ENCODE measurements around the gene WHRN.
A peak's percentile ranks its signal among the peaks of the same experiment; 100 is the strongest.

Gene WHRN

DNA sequence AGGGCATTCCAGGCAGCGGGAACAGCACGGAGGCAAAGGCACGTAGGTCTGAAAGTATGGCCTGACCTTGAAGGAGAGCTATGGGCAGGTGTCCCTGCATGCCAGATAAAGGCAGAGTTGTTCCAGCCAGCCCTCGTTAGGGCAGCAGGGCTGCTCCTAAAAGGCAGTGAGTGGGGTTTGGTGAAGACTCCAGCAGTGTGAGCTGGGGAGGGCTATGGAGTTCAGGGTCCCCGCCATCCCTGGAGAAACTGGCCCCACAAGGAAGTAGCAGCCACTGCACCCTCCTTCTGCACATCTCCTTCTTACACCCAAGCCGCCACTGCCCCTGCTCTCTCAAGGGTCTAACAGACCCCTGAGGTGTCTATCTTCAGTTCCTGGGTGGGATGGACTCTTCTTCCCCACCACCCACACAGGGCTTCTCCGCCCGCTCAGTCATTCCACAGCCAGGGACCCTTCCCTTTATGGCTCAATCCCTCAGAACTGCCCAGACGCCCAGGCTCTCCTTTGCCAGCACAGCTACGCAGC lies 118.8 kb downstream of the WHRN start:
- DNase-seq (ENCODE audit: low spot score) = no peak
- TF ChIP-seq CTCF (IDR thresholded peaks at IDR 0.05; ENCODE audit: extremely low read depth, missing control alignments) = no peak

GRCh38 chr9:114385397-114386181 lies 119.7 kb downstream of the WHRN start:
- peak; percentile 86 for DNase-seq (ENCODE audit: low spot score)
- no peak for TF ChIP-seq CTCF (IDR thresholded peaks at IDR 0.05; ENCODE audit: extremely low read depth, missing control alignments)

DNA sequence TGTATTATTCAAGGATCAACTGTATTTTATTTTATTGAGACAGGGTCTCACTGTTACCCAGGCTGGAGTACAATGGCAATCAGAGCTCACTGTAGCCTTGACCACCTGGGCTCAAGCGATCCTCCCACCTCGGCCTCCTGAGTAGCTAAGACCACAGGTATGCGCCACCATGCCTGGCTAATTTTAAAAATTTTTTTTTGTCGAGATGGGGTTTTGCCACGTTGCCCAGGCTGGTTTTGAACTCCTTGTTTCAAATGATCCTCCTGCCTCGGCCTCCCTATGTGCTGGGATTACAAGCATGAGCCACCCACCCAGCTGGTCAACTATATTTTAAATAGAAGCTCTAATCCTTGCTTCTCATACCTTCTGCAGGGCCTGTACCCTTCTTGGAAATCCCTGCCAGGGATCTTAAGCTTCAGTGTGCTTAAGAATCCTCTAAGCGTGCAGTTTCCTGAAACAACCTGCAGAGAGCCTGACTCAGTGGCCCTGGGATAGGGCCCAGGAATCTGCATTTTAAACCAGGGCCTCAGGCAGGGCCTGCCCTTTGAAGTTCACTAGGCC lies 120.4 kb downstream of the WHRN start:
- no peak for TF ChIP-seq CTCF (IDR thresholded peaks at IDR 0.05; ENCODE audit: extremely low read depth, missing control alignments)

GRCh38 chr9:114384341-114384740 lies 120.9 kb downstream of the WHRN start:
- TF ChIP-seq CTCF (IDR thresholded peaks at IDR 0.05; ENCODE audit: extremely low read depth, missing control alignments) = no peak
- DNase-seq (ENCODE audit: low spot score) = no peak

More for the DNA sequence above, 120.4 kb downstream of the WHRN start:
- no peak for DNase-seq (ENCODE audit: low spot score)

GRCh38 chr9:114383521-114384231 lies 121.6 kb downstream of the WHRN start:
- TF ChIP-seq CTCF (IDR thresholded peaks at IDR 0.05; ENCODE audit: extremely low read depth, missing control alignments) = no peak
- no peak for DNase-seq (ENCODE audit: low spot score)

GRCh38 chr9:114382699-114383520 lies 122.4 kb downstream of the WHRN start:
- TF ChIP-seq CTCF (IDR thresholded peaks at IDR 0.05; ENCODE audit: extremely low read depth, missing control alignments) = no peak
- DNase-seq (ENCODE audit: low spot score) = peak; percentile 70
